ENCODE results near the gene MRPL51. TPM values are rescaled to one million over a fixed set of nuclear protein-coding genes. Genes with fewer than 3 reads are reported as not detected.

Gene MRPL51
- total and polyA plus RNA-seq, 2 of the 8 experiments (the other 6 are each of a cell fraction or from before 2014, with no cell fraction given), result 119 to 331 TPM

DNA sequence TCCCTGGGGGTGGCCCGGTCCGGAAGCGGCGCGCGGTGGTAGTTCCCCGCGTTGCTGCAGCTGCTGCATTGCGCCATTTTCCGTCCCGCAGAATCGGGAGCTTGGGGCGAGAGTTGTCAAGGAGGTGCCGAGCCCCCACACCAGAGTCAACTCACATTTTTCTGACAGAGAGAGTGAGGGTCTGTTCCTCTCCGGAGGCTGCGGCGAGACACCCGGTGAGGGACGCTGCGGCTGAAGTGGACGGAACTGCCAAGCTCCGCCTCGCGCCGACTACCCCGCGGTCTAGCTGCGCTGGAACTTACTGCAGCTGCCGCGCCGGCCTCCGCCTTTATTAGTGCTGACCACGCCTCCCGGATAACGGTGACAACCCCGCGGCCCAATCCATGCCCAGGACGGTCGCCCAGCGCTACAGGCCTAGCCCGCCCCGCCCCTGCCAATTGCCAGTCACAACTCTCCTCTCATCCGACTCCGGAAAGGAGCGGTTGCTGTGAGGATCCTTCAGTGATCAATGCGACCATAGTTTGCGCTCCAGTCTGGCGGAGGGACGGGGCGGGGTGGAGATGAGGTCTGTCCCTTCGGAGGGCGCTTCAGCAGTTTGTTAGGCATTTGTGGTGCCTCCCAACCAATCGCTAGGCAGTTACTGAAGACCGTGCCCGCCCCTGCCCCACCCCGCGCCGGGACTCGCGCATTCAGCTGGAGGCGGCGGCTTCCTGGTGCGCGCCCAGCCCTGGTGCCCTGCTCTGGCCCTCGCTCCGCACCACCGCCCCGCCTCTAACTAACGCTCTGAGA lies 22.5 kb downstream of the MRPL51 start, which contains the start of gene VAMP1 (continued):
- TF ChIP-seq KDM1A (IDR thresholded peaks at IDR 0.05; ENCODE audit: borderline replicate concordance, low read length), result no peak
- no peak for TF ChIP-seq CHD1 (IDR thresholded peaks at IDR 0.05; ENCODE audit: low read depth, low read length)
- TF ChIP-seq SRF (IDR thresholded peaks at IDR 0.05; ENCODE audit: low read depth, low read length), result no peak
- TF ChIP-seq KDM4A (IDR thresholded peaks at IDR 0.05; ENCODE audit: low read depth, low read length, severe bottlenecking), result peak; percentile 45
- no peak for TF ChIP-seq MAFK (IDR thresholded peaks at IDR 0.05; ENCODE audit: low read depth, low read length)
- no peak for TF ChIP-seq SIRT6 (IDR thresholded peaks at IDR 0.05; ENCODE audit: low read length)
- TF ChIP-seq CBX8 (IDR thresholded peaks at IDR 0.05; ENCODE audit: borderline replicate concordance, low read depth, low read length), result no peak
- TF ChIP-seq SP1 (IDR thresholded peaks at IDR 0.05; ENCODE audit: low read depth, low read length), result peak; percentile 90
- TF ChIP-seq SIX5 (IDR thresholded peaks at IDR 0.05; ENCODE audit: low read depth, low read length), result no peak
- TF ChIP-seq, protein P1, sequence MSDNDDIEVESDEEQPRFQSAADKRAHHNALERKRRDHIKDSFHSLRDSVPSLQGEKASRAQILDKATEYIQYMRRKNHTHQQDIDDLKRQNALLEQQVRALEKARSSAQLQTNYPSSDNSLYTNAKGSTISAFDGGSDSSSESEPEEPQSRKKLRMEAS (IDR thresholded peaks at IDR 0.05), result no peak; the same call in 1 of the 2 replicates
- no peak for TF ChIP-seq CTBP2 (IDR thresholded peaks at IDR 0.05; ENCODE audit: borderline replicate concordance, insufficient read depth, insufficient read length, low read length)
- peak; percentile 52 for TF ChIP-seq SP2 (IDR thresholded peaks at IDR 0.05; ENCODE audit: low read length)
- TF ChIP-seq TAF1 (IDR thresholded peaks at IDR 0.05; ENCODE audit: low read depth, low read length), result peak; percentile 97
- TF ChIP-seq TAF7 (optimal IDR thresholded peaks at IDR 0.05; ENCODE audit: borderline replicate concordance, low read depth, low read length), result peak; percentile 91
- no peak for TF ChIP-seq CBX5 (IDR thresholded peaks at IDR 0.05; ENCODE audit: low read depth, low read length)
- TF ChIP-seq, protein P2, sequence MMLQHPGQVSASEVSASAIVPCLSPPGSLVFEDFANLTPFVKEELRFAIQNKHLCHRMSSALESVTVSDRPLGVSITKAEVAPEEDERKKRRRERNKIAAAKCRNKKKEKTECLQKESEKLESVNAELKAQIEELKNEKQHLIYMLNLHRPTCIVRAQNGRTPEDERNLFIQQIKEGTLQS (IDR thresholded peaks at IDR 0.05; ENCODE audit: insufficient read depth, low read depth, low read length), result no peak
- TF ChIP-seq, protein P3, sequence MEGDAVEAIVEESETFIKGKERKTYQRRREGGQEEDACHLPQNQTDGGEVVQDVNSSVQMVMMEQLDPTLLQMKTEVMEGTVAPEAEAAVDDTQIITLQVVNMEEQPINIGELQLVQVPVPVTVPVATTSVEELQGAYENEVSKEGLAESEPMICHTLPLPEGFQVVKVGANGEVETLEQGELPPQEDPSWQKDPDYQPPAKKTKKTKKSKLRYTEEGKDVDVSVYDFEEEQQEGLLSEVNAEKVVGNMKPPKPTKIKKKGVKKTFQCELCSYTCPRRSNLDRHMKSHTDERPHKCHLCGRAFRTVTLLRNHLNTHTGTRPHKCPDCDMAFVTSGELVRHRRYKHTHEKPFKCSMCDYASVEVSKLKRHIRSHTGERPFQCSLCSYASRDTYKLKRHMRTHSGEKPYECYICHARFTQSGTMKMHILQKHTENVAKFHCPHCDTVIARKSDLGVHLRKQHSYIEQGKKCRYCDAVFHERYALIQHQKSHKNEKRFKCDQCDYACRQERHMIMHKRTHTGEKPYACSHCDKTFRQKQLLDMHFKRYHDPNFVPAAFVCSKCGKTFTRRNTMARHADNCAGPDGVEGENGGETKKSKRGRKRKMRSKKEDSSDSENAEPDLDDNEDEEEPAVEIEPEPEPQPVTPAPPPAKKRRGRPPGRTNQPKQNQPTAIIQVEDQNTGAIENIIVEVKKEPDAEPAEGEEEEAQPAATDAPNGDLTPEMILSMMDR (IDR thresholded peaks at IDR 0.05; ENCODE audit: control extremely low read depth in 1 of 3, insufficient read depth in 1 of 3, low read depth in 1 of 3, low read length in 3 of 3), result no peak
- TF ChIP-seq EP300 (IDR thresholded peaks at IDR 0.05; ENCODE audit: borderline replicate concordance in 1 of 2, low read depth in 2 of 2, low read length in 2 of 2), result no peak
- TF ChIP-seq SUZ12 (IDR thresholded peaks at IDR 0.05; ENCODE audit: low read length), result no peak
- TF ChIP-seq TCF12 (IDR thresholded peaks at IDR 0.05; ENCODE audit: low read depth, low read length), result peak; percentile 66; the same call in 1 of the 2 replicates
- TF ChIP-seq RFX5 (IDR thresholded peaks at IDR 0.05; ENCODE audit: borderline replicate concordance, low read depth, low read length), result no peak

Measured in H1 (cell line).